Eye (tissue), 1 donor: ENCODE results near the gene KRTAP10-1.
"Not testable (repeated sequence)": the region's sequence is repeated elsewhere in the genome, so short reads cannot be mapped to it uniquely, and the experiment has no call there.

ENCODE experiments used
- DNase-seq: peaks from one replicate; pipeline ENCODE4 v3.0.0-alpha.2; 2015

The KRTAP10-1 gene

DNA sequence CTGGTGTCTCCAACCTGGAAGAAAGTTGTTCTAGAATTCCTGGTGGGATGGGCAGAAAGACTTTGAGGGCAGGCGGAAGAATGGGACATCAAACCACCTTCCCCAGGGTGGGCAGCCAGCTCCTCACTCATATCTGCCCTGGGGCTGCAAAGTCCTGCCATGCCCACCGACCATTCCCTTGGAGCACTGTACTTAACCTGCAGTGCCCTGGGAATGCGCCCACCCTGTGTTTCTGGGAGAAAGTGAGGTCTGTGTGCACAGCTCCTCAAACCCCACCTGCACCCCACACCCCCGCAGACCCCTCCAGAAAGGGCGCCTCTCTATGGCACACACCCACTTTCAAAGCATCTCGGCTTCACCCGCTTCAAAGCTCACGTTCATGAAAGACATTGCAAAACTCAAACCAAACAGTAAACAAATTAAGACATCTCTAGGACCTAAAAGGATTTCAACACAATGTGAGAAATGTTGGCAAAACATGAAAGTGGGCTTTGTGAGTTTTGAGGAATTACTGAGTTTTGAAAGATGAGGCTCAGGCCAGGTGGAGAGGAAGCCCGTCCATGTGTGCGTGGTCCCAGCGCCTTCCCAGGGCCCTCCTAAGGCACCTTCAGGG lies 25.1 kb downstream of the KRTAP10-1 start:
- no peak for DNase-seq

DNA sequence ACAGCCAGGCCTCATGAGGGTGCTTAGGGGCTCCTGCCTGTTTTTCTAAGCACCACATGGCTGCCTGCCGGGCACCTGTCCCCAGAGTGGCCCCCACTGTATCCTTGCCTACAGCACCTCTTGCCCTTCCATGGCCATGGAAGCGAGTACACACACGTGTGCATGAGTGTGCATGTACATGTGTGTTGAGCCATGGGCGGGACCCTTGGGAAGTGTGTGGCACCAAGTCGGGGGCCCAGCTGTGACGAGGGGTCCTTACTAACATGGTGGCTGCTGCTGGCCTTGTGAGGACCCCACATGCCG lies 25.8 kb downstream of the KRTAP10-1 start:
- DNase-seq: no peak

DNA sequence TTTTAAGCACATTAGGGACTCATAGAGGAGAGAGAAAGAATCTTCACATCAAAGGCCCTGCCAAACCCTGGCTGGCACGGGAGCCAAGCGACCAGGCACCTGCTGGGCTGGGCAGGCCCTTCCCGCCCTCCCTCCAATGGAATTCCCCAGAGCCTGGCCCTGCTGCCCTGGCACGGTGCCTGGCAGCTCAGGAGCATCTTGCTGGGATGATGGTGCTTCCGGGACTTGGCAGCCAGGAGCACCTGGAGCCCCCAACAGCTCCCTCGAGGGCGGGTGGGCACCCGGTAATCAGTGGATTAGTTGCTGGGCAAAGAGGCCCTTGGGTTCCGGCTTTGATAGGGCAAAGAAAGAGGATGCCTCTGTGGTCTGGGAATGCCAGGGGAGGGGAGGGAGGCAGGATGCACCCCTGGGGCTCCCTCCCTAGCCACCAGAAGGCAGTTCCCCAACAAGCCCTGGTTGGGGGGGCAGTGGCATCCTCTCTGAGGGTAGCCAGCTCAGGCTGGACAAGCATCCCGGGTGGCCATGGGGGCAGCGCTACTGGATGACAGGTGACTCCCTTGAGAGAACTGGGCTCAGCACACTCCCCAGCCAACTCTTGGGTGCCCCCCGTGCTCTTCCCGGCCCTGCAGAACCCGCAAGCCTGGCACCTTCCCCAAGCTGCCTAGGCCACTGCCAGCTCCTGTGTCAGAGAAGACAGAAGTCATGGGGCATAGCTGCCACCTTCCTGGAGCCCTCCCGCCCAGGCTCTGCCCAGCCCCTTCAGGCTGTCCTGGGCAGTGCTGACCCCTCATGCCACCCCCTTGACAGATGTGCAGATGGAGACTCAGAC lies 26.4 kb downstream of the KRTAP10-1 start:
- DNase-seq: no peak

DNA sequence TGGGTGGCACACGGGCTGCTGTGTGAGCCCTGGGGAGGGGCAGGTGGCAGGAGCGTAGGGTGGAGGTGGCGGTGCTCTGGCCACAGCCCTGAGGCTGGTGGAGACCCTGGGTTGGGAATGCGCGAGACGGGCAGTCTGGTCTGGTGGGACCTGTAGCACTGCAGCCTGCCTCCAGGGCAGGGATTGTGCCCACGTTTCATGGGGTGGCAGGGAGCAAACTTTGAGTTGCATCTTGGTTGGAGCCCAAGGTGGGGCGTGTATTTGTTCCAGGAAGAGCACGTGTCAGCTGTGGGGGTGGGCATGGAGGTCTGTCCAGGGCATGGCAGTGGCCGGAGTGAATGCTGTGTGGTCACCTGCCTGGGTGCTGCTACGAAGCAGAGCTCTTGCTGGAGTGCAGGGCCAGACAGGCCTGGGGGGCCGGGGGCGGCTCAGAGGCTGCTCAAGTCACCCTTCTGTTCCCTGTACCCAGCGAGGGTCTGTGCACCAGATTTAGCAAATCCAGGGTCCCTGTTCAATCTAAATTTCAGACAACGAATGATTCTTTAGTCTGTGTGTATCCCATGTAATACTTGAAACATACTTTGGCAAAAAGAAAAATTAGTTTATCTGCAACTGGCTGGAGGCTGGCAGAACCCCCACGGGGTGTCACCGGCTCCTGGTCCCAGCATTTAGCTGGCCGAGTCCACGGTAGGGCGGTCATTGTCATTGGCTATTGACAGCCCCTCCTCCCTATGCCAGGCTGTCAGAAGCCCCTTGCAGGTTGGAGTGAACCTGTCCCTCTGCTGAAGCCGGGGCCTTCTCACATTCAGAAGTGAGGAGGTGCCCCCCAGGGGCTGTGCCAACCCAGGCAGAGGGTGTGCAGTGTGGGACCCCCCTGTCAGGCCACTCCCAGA lies 27.3 kb downstream of the KRTAP10-1 start:
- DNase-seq: no peak

DNA sequence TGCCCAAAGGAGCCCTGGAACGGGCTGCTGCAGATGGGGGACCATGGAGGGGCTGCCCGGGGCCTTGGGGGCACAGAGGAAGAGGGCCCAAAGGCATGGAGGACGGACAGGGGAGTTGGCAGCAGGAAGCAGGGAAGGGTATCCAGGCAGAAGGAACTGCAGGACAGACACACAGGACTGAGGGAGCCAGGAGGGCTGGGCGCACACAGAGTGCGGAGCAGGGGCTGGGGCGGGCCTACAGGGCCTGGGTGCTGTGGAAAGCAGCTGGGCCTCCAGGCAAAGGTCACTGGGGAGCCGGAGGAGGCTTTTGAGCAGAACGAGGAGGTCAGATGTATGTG lies 28.1 kb downstream of the KRTAP10-1 start:
- DNase-seq: no peak

DNA sequence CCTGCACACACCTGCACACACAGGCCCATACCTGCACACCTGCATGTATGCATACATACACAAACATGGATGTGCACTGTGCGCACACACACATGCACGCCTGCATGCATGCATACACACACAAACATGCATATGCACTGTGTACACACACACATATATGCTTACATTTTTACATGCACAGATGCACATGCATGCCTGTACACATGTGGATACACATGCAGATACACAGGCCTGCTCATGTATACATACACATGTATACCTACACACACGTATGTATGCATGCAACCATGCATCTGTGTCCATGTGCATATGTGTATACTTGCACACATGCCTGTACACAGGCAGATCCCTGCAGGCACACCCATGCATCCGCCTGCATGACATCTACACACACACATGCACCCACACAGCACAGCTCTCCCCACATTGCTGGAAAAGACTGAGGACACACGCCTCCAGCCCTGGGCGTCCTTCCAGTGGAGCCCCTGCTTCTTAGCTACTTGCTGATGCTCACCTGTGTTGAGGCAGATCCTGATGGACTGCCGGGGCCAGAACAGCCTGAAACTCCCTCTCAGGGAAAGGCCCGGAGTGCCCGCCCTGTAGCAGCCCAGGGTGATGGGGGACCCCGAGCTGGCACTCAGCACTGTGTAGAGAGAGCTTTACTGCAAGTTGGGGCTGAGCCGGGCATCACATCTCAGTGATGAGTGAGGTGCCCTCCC lies 28.6 kb downstream of the KRTAP10-1 start:
- no peak for DNase-seq

DNA sequence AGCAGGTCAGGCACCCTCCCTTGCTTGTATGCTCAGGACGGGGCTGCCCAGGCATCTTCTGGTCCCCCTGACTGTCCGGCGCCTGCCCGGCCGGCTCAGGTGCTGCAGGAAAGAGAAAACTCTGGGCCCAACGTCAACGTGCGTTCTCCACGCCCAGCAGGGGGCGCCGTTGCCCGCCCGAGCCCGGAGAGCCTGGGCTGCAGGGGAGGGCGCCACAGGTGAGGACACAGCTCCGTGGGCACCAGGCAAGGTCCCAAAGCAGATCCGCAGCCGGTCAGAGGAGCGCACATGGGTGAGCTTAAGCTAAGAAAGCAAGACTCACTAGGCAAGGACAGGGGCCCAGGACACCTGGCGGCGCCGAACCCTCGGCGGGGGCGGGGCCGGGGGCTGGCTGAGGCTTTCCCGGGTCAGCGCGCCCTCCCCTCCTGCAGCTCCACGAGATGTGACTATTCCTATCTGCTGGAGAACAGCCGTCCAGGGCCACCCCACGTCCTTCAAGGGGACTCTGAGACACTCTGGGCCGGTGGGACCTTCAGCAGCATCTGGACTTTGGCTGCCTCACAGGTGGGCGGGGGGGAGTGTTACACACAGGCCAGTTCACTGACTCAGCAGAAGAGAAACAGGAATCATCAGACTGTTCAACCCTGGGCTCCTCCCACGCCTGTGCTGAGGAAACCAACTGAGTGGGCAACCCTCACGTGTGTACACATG lies 29.3 kb downstream of the KRTAP10-1 start:
- peak; percentile 84 for DNase-seq

DNA sequence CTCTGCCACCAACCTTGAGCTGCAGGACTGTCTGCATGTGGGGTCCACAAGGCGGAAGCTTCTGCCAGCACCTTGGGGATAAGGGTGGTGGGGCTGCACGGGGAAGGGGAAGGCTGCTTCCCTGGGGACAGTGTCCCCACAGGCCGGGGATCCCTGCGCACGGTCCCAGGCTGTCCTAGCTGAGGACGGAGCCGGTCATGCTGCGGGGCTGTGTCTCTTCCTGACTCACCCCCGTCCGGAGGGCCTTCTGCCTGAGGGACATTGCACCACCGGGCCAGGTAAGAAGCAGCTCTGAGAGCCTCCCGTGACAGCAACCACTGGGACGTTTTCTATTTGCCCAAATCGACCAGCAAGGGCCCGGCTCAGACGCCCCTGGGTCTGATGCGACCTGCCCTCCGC lies 29.9 kb downstream of the KRTAP10-1 start:
- no peak for DNase-seq

DNA sequence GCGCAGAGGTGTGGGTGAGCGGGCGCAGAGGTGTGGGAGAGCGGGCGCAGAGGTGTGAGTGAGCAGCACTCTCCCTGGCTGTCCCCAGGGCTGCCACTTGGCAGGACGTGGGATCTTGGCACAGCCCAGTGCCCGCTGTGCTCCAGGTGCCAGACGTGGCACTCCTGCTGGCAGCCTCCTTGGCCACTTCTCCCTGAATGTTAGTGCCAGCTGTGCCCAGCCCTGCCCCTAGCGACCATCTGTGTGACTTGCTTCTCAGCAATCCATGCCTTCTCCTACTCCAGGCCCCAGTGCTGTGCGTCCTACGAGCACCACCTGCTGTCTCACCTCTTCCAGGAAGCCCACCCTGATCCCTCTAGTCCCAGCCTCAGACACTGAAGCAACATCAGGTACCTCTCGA lies 30.5 kb downstream of the KRTAP10-1 start:
- DNase-seq: no peak

DNA sequence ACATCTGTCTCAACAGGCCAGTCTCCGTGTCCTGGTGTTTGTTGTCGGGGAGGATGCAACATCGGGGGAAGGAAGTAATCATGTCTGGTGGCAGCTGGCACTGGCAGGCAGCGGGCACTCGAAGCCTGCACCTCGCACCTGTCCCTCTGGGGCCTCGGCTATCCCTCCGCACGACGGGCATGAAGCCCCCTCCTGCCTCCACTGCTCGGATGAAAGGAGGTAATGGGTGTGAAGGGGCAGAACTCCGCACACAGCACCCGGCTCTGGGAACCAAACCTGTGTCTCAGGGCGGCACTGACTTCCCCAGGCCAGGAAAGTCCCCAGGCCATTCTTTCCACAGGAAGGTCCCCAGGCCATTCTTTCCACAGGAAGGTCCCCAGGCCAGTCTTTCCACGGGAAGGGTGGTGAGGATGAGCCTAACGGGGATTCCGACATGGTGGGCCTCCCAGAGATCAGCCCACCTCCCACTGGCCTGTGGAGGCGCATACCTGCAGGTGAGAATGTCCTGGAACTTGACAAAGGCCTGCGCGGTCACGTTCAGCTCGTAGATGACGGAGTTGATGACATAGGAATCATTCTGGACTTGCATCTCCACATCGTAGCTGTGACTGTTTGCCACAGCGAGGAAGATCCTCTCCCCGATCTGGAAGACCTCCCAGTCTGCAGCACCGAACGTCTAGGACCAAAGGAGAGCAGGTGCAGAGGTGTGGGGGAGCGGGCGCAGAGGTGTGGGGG lies 31.1 kb downstream of the KRTAP10-1 start:
- DNase-seq: no peak

DNA sequence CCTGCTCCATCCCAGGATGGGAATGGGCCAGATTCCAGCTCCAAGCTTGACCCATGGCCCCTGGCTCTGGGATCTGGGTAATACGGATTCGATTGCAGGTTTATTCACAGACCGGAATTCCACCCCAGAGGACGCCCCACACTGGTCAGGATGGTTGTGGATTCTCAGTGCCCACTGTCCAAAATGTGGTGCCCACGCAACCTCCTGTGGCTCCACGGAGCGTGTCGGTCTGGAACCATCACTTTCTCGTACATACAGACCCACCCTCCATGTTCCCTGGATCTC lies 31.6 kb downstream of the KRTAP10-1 start:
- DNase-seq: no peak

DNA sequence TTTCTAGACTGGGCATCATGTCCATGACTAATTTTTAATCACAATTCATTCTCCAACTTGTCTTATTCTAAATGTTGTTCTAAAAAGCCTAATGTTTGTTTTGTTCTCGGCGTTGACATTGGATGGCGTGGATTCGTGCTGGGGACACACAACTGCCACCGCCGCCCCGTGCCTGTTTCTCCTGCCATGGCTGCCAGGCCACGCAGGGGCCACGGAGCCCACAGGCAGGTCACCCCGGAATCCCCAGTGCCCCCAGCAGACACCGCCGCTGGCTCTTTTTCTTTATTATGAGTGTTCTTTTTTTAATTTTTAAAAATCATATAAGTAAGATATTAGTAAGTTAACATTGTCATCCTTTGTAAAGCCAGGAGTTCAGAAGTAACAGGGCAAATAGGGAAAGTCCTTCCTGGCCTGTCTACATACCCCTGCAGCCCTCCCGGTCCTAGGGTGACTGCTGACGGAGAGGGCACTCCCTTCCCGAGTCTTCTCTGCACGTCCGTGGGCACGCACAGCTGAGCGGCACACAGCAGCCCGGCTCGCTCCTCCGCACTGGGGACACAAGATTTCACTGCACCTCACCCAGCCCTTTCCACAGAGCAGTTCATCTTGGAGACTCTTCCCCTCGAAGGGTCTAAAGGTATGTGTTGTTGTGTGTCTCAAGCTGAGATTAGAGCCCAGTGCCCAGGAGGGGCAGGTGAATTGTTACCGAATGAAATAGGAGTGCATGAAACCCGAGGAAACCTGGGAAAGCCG lies 32.1 kb downstream of the KRTAP10-1 start:
- DNase-seq: no peak

DNA sequence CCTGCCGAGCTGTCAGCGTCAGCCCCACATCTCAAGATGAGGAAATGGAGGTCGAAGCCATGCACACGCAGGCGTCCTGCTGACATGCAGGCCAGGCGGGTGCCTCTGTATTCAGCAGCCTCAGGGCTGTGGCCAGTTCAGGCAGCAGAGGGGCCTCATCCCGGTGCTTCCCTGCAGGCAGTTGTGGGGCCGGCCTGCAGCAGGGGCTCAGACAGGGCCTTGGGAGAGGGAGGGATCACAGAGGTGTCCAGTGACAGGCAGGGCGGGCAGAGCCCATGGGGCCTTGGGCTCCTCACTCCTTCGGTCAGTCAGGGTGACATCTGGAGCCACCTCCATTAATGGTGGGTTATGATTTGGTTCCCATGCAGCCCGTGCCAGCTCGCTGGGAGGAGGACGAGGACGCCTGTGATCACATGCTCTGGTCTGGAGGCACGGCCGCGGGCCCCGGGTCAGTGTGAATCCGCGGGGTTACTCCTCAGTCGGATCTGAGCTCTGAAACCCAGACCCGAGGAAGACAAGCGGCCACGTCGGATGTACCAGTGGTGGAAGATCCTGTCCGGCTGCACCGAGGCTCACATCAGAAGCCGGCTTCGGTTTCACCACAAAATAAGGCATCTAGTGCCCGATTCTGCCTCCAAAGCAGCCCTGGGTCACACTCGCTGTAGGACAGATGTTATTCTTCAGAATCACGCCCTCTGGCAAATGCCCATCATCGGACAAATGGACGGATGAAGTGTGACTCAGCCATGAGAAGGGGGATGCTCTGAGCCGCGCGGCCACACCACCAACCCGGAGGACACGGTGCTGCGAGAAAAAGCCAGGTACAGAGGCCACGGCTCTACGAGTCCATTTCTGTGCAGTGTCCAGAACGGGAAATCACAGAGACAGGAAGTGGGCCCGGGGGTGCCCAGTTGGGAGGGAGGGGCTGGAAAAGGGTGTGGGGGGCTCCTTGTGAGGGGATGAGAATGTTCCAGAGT lies 33.4 kb downstream of the KRTAP10-1 start:
- DNase-seq: peak; percentile 35

DNA sequence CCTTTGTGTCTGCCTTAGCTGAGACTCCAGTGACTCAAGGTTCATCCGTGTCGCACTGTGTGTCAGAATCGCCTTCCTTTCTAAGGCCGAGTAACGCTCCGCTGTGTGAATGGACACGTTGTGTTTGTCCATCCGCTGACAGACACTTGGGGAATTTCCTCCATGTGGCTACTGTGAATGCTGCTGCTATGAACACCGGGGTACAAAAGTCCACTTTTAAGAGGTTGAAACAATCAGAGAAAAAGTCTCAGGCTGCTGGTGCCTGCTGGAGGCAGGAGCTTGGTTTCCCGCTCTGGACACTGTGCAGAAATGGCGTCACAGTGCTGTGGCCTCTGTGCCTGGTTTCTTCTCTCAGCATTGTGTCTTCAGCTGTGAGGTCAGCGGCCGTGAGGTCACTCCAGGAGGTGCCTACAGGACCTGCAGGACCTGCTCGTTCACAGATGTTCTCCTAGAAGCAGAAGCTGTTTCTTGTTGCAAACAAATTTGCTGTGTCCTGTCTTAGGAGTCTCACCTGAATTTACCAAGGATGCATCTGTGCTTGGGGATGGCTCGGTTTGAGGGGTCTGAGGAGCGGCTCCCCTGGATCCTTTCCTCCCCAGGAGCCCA lies 34.2 kb downstream of the KRTAP10-1 start:
- peak; percentile 28 for DNase-seq

DNA sequence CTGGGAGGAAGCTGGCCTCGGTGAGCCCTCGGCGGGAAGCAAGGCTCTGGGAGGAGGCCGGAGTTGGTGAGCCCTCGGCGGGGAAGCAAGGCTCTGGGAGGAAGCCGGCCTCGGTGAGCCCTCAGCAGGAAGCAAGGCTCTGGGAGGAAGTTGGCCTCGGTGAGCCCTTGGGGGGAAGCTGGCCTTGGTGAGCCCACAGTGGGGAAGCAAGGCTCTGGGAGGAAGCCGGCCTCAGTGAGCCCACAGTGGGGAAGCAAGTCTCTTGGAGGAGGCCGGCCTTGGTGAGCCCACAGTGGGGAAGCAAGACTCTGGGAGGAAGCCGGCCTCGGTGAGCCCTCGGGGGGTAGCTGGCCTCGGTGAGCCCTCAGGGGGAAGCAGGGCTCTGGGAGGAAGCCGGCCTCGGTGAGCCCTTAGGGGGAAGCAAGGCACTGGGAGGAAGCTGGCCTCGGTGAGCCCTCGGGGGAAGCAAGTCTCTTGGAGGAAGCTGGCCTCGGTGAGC lies 36.0 kb downstream of the KRTAP10-1 start:
- DNase-seq: no peak

DNA sequence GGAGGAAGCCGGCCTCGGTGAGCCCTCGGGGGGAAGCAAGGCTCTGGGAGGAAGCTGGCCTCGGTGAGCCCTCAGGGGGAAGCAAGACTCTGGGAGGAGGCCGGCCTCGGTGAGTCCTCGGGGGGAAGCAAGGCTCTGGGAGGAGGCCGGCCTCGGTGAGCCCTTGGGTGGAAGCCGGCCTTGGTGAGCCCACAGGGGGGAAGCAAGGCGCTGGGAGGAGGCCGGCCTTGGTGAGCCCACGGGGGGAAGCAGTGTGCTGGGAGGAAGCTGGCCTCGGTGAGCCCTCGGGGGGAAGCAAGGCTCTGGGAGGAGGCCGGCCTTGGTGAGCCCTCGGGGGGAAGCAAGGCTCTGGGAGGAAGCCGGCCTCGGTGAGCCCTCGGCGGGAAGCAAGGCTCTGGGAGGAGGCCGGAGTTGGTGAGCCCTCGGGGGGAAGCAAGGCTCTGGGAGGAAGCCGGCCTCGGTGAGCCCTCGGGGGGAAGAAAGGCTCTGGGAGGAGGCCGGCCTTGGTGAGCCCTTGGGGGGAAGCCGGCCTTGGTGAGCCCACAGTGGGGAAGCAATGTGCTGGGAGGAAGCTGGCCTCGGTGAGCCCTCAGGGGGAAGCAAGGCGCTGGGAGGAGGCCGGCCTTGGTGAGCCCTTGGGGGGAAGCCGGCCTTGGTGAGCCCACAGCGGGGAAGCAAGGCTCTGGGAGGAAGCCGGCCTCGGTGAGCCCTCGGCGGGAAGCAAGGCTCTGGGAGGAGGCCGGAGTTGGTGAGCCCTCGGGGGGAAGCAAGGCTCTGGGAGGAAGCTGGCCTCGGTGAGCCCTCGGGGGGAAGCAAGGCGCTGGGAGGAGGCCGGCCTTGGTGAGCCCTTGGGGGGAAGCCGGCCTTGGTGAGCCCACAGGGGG lies 36.7 kb downstream of the KRTAP10-1 start:
- DNase-seq: not testable (repeated sequence)

DNA sequence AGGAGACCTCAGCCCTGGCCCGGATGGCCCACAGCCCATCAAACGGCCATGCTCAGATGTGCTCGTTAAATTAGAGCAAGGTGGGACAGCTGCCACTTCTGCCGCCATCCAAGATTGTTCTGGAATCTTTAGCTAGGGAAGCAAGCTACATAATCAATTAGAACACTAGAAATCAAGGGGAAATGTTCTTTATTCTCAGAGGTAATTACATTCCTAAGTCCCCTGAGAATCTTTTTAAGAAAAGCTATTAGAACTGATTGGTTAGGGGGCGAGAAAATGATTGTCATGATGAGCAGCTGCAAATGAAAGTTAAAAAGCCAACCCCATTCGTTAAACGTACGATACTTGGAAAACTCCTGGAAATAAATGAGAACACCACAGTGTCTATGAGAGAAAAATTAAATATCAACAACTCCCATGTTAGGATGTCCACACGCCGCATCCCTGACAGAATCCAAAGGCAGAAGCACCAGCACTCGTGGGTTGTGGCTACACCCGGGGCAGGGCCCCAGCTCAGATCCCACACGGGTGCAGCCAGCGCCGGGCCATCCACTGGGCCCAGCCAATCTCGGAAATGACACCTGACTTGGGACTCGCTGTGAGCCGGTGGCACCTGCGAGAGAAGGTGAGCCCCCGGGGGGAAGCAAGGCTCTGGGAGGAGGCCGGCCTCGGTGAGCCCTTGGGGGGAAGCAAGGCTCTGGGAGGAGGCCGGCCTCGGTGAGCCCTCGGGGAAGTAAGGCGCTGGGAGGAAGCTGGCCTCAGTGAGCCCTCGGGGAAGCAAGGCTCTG lies 37.6 kb downstream of the KRTAP10-1 start:
- DNase-seq: no peak
